Neural progenitor cell (in vitro differentiated cells): ENCODE measurements around the gene ALK. TPM values are rescaled to one million over a fixed set of nuclear protein-coding genes. Genes with fewer than 3 reads are reported as not detected.

ENCODE experiments used
- DNase-seq: peaks from one replicate; pipeline ENCODE4 v3.0.0-alpha.2; 2016; ENCODE audit warnings: low spot score
- H2AFZ ChIP-seq: fragments of 200-600 bp; sonication (generic); replicated peaks from 2 replicates; pipeline ENCODE4 v1.6.1; 2016; ENCODE audit warnings: antibody characterized with exemption
- H3F3A ChIP-seq: fragments of 200-600 bp; sonication (generic); 2 replicates; pipeline ENCODE4 v1.6.1; 2016; ENCODE audit warnings: antibody characterized with exemption, low read depth
- H3K27ac ChIP-seq: fragments of 200-600 bp; sonication (generic); 2 replicates; pipeline ENCODE4 v1.5.1; 2016; ENCODE audit warnings: mild to moderate bottlenecking
- H3K27me3 ChIP-seq: fragments of 200-600 bp; sonication (generic); 2 replicates; pipeline ENCODE4 v1.6.1; 2016; ENCODE audit warnings: mild to moderate bottlenecking, moderate library complexity
- H3K36me3 ChIP-seq: fragments of 200-600 bp; sonication (generic); 2 replicates; pipeline ENCODE4 v1.5.1; 2016
- H3K4me1 ChIP-seq: fragments of 200-600 bp; sonication (generic); 2 replicates; pipeline ENCODE4 v1.6.1; 2016; ENCODE audit warnings: mixed run types
- H3K4me2 ChIP-seq: fragments of 200-600 bp; sonication (generic); 2 replicates; pipeline ENCODE4 v1.6.1; 2016
- H3K4me3 ChIP-seq: fragments of 200-600 bp; sonication (generic); 2 replicates; pipeline ENCODE4 v1.5.1; 2016
- H3K79me2 ChIP-seq: fragments of 200-600 bp; sonication (generic); 2 replicates; pipeline ENCODE4 v1.6.1; 2016; ENCODE audit warnings: low read depth
- H3K9ac ChIP-seq: fragments of 200-600 bp; sonication (generic); 2 replicates; pipeline ENCODE4 v1.6.1; 2016
- H3K9me3 ChIP-seq: fragments of 200-600 bp; sonication (generic); 2 replicates; pipeline ENCODE4 v1.5.1; 2016; ENCODE audit warnings: low read depth
- H4K20me1 ChIP-seq: fragments of 200-600 bp; sonication (generic); 2 replicates; pipeline ENCODE4 v1.6.1; 2016; ENCODE audit warnings: low read depth
- H3K27ac Mint-ChIP-seq: 3 replicates; pipeline ENCODE4 v1.8.0; 2021; ENCODE audit warnings: mixed read lengths
- H3K27me3 Mint-ChIP-seq: 2 replicates; pipeline ENCODE4 v1.8.0; 2022; ENCODE audit warnings: low read depth, mild to moderate bottlenecking, inconsistent platforms, moderate library complexity, mixed read lengths; ENCODE audit not compliant: insufficient read depth
- H3K36me3 Mint-ChIP-seq: 3 replicates; pipeline ENCODE4 v1.8.0; 2021; ENCODE audit warnings: mixed read lengths
- H3K4me1 Mint-ChIP-seq: 3 replicates; pipeline ENCODE4 v1.8.0; 2021; ENCODE audit warnings: mixed read lengths
- H3K4me3 Mint-ChIP-seq: 3 replicates; pipeline ENCODE4 v1.8.0; 2021; ENCODE audit warnings: mild to moderate bottlenecking, moderate library complexity, mixed read lengths
- H3K9me3 Mint-ChIP-seq: 3 replicates; pipeline ENCODE4 v1.8.0; 2020; ENCODE audit warnings: mixed read lengths
- EZH2 ChIP-seq: fragments of 200-600 bp; sonication (generic); IDR thresholded peaks from 2 replicates; pipeline ENCODE4 v1.6.1; 2017; ENCODE audit warnings: antibody characterized with exemption, mild to moderate bottlenecking, moderate library complexity
- EZH2phosphoT487 ChIP-seq: fragments of 200-600 bp; sonication (generic); IDR thresholded peaks from 2 replicates; pipeline ENCODE4 v1.6.1; 2017; ENCODE audit warnings: antibody characterized with exemption
- total RNA-seq: library from RNA; depleted of rRNA; stranded (reverse); fragments of >200 nt; gene quantifications from 2 replicates; pipeline ENCODE4 v1.2.3, GENCODE V29; 2015; ENCODE audit warnings: low replicate concordance
- TF ChIP-seq, protein P1 (sequence below): fragments of 200-600 bp; sonication (generic); IDR thresholded peaks from 2 replicates; pipeline ENCODE4 v1.5.1; 2017; ENCODE audit warnings: antibody characterized with exemption, mild to moderate bottlenecking

Gene ALK
- total RNA-seq, 1 donor from 2014 or later, result not detected

- H3K27ac ChIP-seq, result no peak overlapping the region
- no peaks in the 10 kb centered on the region for H3K4me1 ChIP-seq
- H4K20me1 ChIP-seq, result no peaks in the 10 kb centered on the region
- H3K27me3 ChIP-seq, result no peaks in the 10 kb centered on the region
- Mint-ChIP-seq H3K4me1 (peaks cover 13% of the 10 kb centered on the region), H3K36me3 (peaks cover 2% of the 10 kb centered on the region), H3K9me3 (no peaks in the 10 kb centered on the region), H3K4me3 (no peak overlapping the region), H3K27ac (no peak overlapping the region), H3K27me3 (peaks cover 7% of the 10 kb centered on the region)
- no peak overlapping the region for H3K4me2 ChIP-seq
- H3K4me3 ChIP-seq, result no peak overlapping the region
- H3K9ac ChIP-seq, result no peak overlapping the region
- no peak overlapping the region for H2AFZ ChIP-seq
- TF ChIP-seq, protein P1, sequence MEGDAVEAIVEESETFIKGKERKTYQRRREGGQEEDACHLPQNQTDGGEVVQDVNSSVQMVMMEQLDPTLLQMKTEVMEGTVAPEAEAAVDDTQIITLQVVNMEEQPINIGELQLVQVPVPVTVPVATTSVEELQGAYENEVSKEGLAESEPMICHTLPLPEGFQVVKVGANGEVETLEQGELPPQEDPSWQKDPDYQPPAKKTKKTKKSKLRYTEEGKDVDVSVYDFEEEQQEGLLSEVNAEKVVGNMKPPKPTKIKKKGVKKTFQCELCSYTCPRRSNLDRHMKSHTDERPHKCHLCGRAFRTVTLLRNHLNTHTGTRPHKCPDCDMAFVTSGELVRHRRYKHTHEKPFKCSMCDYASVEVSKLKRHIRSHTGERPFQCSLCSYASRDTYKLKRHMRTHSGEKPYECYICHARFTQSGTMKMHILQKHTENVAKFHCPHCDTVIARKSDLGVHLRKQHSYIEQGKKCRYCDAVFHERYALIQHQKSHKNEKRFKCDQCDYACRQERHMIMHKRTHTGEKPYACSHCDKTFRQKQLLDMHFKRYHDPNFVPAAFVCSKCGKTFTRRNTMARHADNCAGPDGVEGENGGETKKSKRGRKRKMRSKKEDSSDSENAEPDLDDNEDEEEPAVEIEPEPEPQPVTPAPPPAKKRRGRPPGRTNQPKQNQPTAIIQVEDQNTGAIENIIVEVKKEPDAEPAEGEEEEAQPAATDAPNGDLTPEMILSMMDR, result no peak
- TF ChIP-seq EZH2, result no peak
- no peak for TF ChIP-seq EZH2phosphoT487
- no peaks in the 10 kb centered on the region for H3K79me2 ChIP-seq
- no peak for DNase-seq
- no peaks in the 10 kb centered on the region for H3F3A ChIP-seq
- H3K36me3 ChIP-seq, result no peaks in the 10 kb centered on the region
- no peaks in the 10 kb centered on the region for H3K9me3 ChIP-seq
These were observed 477.2 kb downstream of the ALK start for GRCh38 chr2:29444150-29444549.

DNA sequence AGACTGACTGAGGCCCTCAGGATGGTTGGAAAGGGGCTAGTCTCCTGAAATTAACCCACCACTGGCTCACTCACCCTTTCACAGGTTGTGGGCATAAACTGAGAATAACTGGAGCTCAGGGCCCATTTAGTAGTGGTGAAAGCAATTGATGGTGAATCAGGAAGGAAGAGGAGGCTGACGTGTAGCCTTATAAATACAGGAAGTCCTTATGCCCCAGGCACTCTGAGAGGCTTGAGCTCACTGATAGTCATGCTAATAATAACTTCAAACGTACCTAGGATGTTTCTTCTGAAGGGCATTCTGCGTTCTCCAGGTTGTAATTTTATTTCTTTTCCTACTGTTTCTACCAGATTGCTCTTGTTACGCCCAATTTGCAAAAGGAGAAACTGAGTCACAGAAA, 477.8 kb downstream of the ALK start:
- Mint-ChIP-seq H3K36me3 (peaks cover 2% of the 10 kb centered on the region), H3K9me3 (no peaks in the 10 kb centered on the region), H3K4me1 (peaks cover 13% of the 10 kb centered on the region), H3K27ac (no peak overlapping the region), H3K27me3 (peaks cover 4% of the 10 kb centered on the region), H3K4me3 (no peak overlapping the region)
- Histone ChIP-seq H3K36me3 (no peaks in the 10 kb centered on the region), H3K79me2 (no peaks in the 10 kb centered on the region), H3K9me3 (no peaks in the 10 kb centered on the region), H3K4me3 (no peak overlapping the region), H3F3A (no peaks in the 10 kb centered on the region), H3K27me3 (no peaks in the 10 kb centered on the region), H3K4me1 (no peaks in the 10 kb centered on the region), H3K9ac (no peak overlapping the region), H3K4me2 (no peak overlapping the region), H2AFZ (no peak overlapping the region), H3K27ac (no peak overlapping the region), H4K20me1 (no peaks in the 10 kb centered on the region)
- TF ChIP-seq EZH2 (no peak), EZH2phosphoT487 (no peak)
- TF ChIP-seq, protein P1, result no peak
- DNase-seq, result no peak

- H3K4me3 Mint-ChIP-seq, result no peak overlapping the region
These were observed 478.2 kb downstream of the ALK start for GRCh38 chr2:29443151-29443550.

More at GRCh38 chr2:29443151-29443550, 478.2 kb downstream of the ALK start:
- no peaks in the 10 kb centered on the region for H3K9me3 Mint-ChIP-seq
- DNase-seq, result no peak
- peaks cover 4% of the 10 kb centered on the region for H3K27me3 Mint-ChIP-seq
- Histone ChIP-seq H3K36me3 (no peaks in the 10 kb centered on the region), H3K4me3 (no peak overlapping the region), H3K27ac (no peak overlapping the region), H3K9me3 (no peaks in the 10 kb centered on the region), H3K27me3 (no peaks in the 10 kb centered on the region), H4K20me1 (no peaks in the 10 kb centered on the region), H3K79me2 (no peaks in the 10 kb centered on the region), H3K4me1 (no peaks in the 10 kb centered on the region), H3K9ac (no peak overlapping the region), H2AFZ (no peak overlapping the region), H3F3A (no peaks in the 10 kb centered on the region), H3K4me2 (no peak overlapping the region)
- TF ChIP-seq EZH2, result no peak
- TF ChIP-seq, protein P1, result no peak
- TF ChIP-seq EZH2phosphoT487, result no peak
- H3K4me1 Mint-ChIP-seq, result peaks cover 10% of the 10 kb centered on the region
- H3K27ac Mint-ChIP-seq, result no peak overlapping the region
- H3K36me3 Mint-ChIP-seq, result peaks cover 2% of the 10 kb centered on the region
